Right lobe of liver (tissue), 4 donors: Measurements from ENCODE around the gene NPC1.

Experiments used
- POLR2A ChIP-seq: fragments of 450-650 bp; IDR thresholded peaks from one replicate; pipeline ENCODE4 v1.6.1; 2017; ENCODE audit warnings: antibody characterized with exemption, mild to moderate bottlenecking
- TF ChIP-seq, protein P1 (sequence below), 4 donors: fragments of 200-600 bp in 3 of 4; fragments of 450-650 bp in 1 of 4; IDR thresholded peaks; one replicate each; pipeline versions ENCODE4 v1.5.1 to v1.8.0; 2016 to 2022; ENCODE audit warnings: antibody characterized with exemption in 4 of 4, mild to moderate bottlenecking in 2 of 4
- donor health status: DM: no; HTN: no; CAD: no.
- donor health status: DM: no; HTN: no; CAD: no.
- donor health status: DM: no; HTN: yes; CAD: no.

DNA sequence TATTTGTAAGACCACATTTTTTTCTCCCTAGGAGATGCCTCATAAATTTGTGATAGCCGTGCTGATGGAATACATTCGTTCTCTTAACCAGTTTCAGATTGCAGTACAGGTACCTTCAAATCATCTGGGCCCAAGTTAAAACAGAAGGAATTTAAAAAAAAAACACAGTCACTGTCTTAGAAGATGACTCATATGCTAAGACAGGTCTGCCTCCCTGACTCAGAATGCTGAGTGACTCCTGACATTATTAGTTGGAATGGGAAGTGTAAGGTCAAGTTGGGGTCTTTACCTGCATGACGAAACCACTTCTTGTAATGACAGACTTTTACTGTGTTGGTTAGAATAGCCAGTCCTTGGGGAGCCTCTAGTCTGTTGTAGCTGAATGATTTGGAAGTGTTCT is 56.7 kb downstream of the NPC1 start:
- TF ChIP-seq, protein P1, sequence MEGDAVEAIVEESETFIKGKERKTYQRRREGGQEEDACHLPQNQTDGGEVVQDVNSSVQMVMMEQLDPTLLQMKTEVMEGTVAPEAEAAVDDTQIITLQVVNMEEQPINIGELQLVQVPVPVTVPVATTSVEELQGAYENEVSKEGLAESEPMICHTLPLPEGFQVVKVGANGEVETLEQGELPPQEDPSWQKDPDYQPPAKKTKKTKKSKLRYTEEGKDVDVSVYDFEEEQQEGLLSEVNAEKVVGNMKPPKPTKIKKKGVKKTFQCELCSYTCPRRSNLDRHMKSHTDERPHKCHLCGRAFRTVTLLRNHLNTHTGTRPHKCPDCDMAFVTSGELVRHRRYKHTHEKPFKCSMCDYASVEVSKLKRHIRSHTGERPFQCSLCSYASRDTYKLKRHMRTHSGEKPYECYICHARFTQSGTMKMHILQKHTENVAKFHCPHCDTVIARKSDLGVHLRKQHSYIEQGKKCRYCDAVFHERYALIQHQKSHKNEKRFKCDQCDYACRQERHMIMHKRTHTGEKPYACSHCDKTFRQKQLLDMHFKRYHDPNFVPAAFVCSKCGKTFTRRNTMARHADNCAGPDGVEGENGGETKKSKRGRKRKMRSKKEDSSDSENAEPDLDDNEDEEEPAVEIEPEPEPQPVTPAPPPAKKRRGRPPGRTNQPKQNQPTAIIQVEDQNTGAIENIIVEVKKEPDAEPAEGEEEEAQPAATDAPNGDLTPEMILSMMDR (IDR thresholded peaks at IDR 0.05), result no peak
- no peak for TF ChIP-seq POLR2A
